Heart left ventricle (tissue), 16 donors: ENCODE measurements around the gene REEP1. TPM values are rescaled to one million over a fixed set of nuclear protein-coding genes. Genes with fewer than 3 reads are reported as not detected.
A peak's percentile ranks its signal among the peaks of the same experiment; 100 is the strongest.
"Not testable (repeated sequence)": the region's sequence is repeated elsewhere in the genome, so short reads cannot be mapped to it uniquely, and the experiment has no call there.

Source experiments
- ATAC-seq, 4 donors: fragments of 200-7000 bp; cut with Tn5 transposase; one replicate each; pipeline ENCODE4 v1.9.1; 2020 to 2022; ENCODE audit warnings: moderate library complexity in 4 of 4, mild to moderate bottlenecking in 3 of 4, moderate number of reproducible peaks in 1 of 4
- DNase-seq, 5 donors: peaks; one replicate each; pipeline ENCODE4 v3.0.0-alpha.2; 2020
- H3K27ac ChIP-seq, 12 donors: fragments of 200-600 bp; sonication (generic) in 4 of 12; one replicate each; pipeline versions ENCODE4 v1.5.0 to v1.8.0; 2016 to 2022; ENCODE audit warnings: mild to moderate bottlenecking in 2 of 12
- H3K27me3 ChIP-seq, 9 donors: fragments of 200-600 bp; sonication (generic) in 2 of 9; one replicate each; pipeline versions ENCODE4 v1.5.1 to v1.8.0; 2016 to 2022; ENCODE audit warnings: mild to moderate bottlenecking in 3 of 9
- H3K36me3 ChIP-seq, 9 donors: fragments of 200-600 bp; sonication (generic) in 2 of 9; one replicate each; pipeline versions ENCODE4 v1.5.0 to v1.8.0; 2018 to 2022; ENCODE audit warnings: mild to moderate bottlenecking in 2 of 9
- H3K4me1 ChIP-seq, 12 donors: fragments of 200-600 bp; sonication (generic) in 4 of 12; one replicate each; pipeline versions ENCODE4 v1.5.0 to v1.8.0; 2016 to 2022; ENCODE audit warnings: mild to moderate bottlenecking in 3 of 12
- H3K4me3 ChIP-seq, 12 donors: fragments of 200-600 bp; sonication (generic) in 4 of 12; one replicate each; pipeline versions ENCODE4 v1.5.0 to v1.8.0; 2017 to 2022; ENCODE audit warnings: mild to moderate bottlenecking in 9 of 12, moderate library complexity in 4 of 12
- H3K9me3 ChIP-seq, 12 donors: fragments of 200-600 bp; sonication (generic) in 4 of 12; one replicate each; pipeline versions ENCODE4 v1.5.0 to v1.8.0; 2016 to 2022; ENCODE audit warnings: mild to moderate bottlenecking in 1 of 12
- POLR2A ChIP-seq, 2 donors: fragments of 450-650 bp; IDR thresholded peaks; one replicate each; pipeline ENCODE4 v1.6.1; 2017; ENCODE audit warnings: antibody characterized with exemption in 2 of 2, mild to moderate bottlenecking in 2 of 2, moderate library complexity in 2 of 2
- WGBS, 4 donors: extraction: QIAGEN DNeasy Blood & Tissue Kit in 2 of 4; methylation state at CpG; one replicate each; pipeline versions ENCODE4 v1.1.5 to v1.1.7; 2013 to 2018; 5-methylcytosine and 5-hydroxymethylcytosine counted together
- intact Hi-C, 10 donors: fragments of 100-400 bp; cut with DNase I; formaldehyde crosslinking; loops; one replicate each; pipeline versions ENCODE4 v1.11.1 to v1.14.2; 2022
- polyA plus RNA-seq, 2 donors: library from polyadenylated mRNA; stranded (reverse); fragments of 200-250 nt; gene quantifications; one replicate each; pipeline ENCODE4 v1.2.3, GENCODE V29; 2013
- total RNA-seq, 9 donors: library from RNA; depleted of rRNA in 2 of 9; stranded (reverse); fragments of >200 nt in 2 of 9; fragmentation: NEBNext Ultra II Directional in 3 of 9; extraction: Animal tissue kit (Norgen Biotek cat#: 25700) in 3 of 9; gene quantifications; one replicate each; pipeline versions ENCODE4 v1.1.0 to v1.2.4, GENCODE V29; 2016 to 2023
- TF ChIP-seq, protein P1 (sequence below), 12 donors: fragments of 200-600 bp; sonication (generic) in 4 of 12; IDR thresholded peaks; one replicate each; pipeline versions ENCODE4 v1.5.0 to v1.8.0; 2018 to 2022; ENCODE audit warnings: antibody characterized with exemption in 12 of 12, mild to moderate bottlenecking in 5 of 12
- donor health status: ischemic (EF 13 %, LVEDD 7.1; RV severe dilation, severe dysfunction).
- donor health status: healthy with polysubstance abuse.
- donor health status: DM: no; HTN: yes; CAD: no.
- donor health status: DM: no; HTN: no; CAD: no.
- donor health status: ischemic (EF 25% LVEDD 6.9; RV normal size, moderate dysfunction).
- donor health status: ischemic (EF 25% LVEDD 5.7; RV mildly dilated, moderate dysfunction).
- donor health status: healthy.
- donor health status: DM: yes; HTN: yes; CAD: no.
- donor health status: ischemic (EF 35%, LVEDD 5.7; RV mildly dilated, moderate dysfunction).
- donor health status: nonischemic (EF 11% LVEDD 7.7; RV severe dilation, severe dysfunction).
- donor health status: DM: yes; HTN: yes; CAD: no.
- donor health status: PGD.
- donor health status: ischemic (EF 29% LVEDD 5.4; RV normal size, mild dysfunction).
- donor health status: nonischemic (EF 23%, LVEDD 6.1; RV moderate dilation, normal function).

REEP1 gene
- total and polyA plus RNA-seq, 11 donors: 13.6 to 43.4 (median 27.6) TPM

DNA sequence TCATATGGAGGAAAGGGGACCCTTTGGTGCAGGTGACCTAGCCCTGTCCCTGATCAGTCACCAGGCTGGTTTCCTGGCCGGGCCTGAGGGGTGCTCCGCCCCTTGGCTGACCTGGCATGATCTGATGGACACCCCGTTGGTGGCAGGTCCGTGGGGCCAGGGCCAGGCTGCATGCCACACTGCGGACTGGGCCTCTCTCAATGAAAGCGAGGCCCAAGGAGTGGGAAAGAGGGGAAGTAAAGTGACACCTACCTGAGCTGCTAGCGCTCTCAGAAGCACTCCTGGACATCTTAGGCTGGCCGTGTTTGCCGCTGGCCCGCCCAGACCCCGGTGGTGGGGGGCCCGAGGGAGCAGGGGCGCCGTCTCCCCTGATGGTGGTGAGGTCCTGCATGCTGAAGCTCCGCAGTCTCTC is 105.0 kb downstream of the REEP1 start:
- intact Hi-C loops: no loop called here
- Histone ChIP-seq H3K27ac (no peak overlapping the region), H3K4me3 (no peak overlapping the region), H3K27me3 (no peaks in the 10 kb centered on the region), H3K36me3 (peaks cover 0 to 5% (median 0%) of the 10 kb centered on the region in 9 donors), H3K9me3 (no peaks in the 10 kb centered on the region), H3K4me1 (peaks cover 0 to 21% (median 9%) of the 10 kb centered on the region in 12 donors)
- ATAC-seq (no peak), DNase-seq (no peak)
- TF ChIP-seq POLR2A (IDR thresholded peaks at IDR 0.05): no peak
- TF ChIP-seq, protein P1, sequence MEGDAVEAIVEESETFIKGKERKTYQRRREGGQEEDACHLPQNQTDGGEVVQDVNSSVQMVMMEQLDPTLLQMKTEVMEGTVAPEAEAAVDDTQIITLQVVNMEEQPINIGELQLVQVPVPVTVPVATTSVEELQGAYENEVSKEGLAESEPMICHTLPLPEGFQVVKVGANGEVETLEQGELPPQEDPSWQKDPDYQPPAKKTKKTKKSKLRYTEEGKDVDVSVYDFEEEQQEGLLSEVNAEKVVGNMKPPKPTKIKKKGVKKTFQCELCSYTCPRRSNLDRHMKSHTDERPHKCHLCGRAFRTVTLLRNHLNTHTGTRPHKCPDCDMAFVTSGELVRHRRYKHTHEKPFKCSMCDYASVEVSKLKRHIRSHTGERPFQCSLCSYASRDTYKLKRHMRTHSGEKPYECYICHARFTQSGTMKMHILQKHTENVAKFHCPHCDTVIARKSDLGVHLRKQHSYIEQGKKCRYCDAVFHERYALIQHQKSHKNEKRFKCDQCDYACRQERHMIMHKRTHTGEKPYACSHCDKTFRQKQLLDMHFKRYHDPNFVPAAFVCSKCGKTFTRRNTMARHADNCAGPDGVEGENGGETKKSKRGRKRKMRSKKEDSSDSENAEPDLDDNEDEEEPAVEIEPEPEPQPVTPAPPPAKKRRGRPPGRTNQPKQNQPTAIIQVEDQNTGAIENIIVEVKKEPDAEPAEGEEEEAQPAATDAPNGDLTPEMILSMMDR (IDR thresholded peaks at IDR 0.05): no peak
- WGBS, 4 donors: 87 to 90% (median 88%) methylated on average over 14 to 15 of the region's 15 CpGs

DNA sequence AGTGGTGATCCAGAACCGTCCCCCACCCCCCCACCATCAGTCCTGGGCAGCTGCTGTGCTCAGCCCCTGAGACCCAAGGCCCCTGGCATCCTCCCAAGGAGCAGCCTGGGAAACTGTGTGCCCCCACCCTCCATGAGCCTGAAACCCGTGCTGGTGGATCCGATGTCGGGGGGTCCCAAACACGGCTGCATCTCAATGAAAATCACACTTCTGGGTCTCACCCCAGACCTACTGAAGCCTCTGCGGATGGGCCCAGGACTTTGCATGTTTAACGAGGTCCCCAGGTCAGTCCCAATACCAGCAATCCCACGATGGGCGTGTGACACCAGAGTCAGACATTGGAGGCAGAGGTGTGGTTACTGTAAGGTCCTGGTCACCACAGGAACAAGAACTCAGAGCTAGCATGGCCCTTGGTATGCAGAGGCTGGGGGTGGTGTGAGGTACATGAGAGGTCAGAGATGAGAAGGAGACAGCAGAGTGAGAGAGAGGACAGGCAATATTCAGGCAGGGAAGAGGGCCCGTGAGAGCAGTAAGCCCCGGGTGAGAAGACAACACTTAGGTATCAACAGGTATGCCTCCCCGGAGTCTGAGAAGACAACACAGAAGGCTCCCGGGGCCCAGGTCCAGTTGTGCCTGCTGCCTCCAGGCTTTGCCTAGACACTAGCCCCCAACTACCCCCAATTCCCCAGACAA is 105.6 kb downstream of the REEP1 start:
- Histone ChIP-seq H3K27ac (no peak overlapping the region), H3K9me3 (no peaks in the 10 kb centered on the region), H3K27me3 (no peaks in the 10 kb centered on the region), H3K4me3 (no peak overlapping the region), H3K4me1 (peaks cover 0 to 22% (median 9%) of the 10 kb centered on the region in 12 donors), H3K36me3 (peaks cover 0 to 5% (median 0%) of the 10 kb centered on the region in 9 donors)
- TF ChIP-seq, protein P1 (IDR thresholded peaks at IDR 0.05): no peak
- no peak for TF ChIP-seq POLR2A (IDR thresholded peaks at IDR 0.05)
- peak in 1 of 5 donors; percentile 5 for DNase-seq
- ATAC-seq: no peak
- intact Hi-C loops: no loop called here
- 81 to 89% (median 87%) methylated on average over 10 to 13 of the region's 13 CpGs for WGBS, 4 donors

DNA sequence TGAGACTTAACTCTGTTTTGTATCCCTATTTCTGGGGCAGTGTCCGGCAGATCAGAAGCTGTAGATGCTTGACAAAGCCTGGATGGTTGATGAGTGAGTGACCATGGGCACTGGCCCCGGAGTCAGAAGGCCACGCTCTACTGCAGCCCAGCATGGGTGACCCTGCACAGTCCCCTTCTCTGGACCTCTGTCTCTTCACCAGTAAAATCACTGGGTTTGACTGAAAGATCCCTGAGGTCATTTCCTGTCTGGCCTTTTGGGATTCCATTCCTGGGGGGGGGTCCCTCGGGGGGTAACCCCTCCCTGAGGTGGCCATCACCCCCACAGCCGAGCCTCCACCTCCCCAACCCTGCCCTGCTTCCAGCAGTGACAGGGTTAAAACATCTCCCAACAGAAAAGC is 106.5 kb downstream of the REEP1 start:
- Histone ChIP-seq H3K4me3 (no peak overlapping the region), H3K27ac (no peak overlapping the region), H3K27me3 (no peaks in the 10 kb centered on the region), H3K9me3 (no peaks in the 10 kb centered on the region), H3K36me3 (peaks cover 0 to 5% (median 0%) of the 10 kb centered on the region in 9 donors), H3K4me1 (peaks cover 0 to 27% (median 9%) of the 10 kb centered on the region in 12 donors)
- no peak for TF ChIP-seq POLR2A (IDR thresholded peaks at IDR 0.05)
- TF ChIP-seq, protein P1 (IDR thresholded peaks at IDR 0.05): no peak
- intact Hi-C loops: no loop called here
- WGBS, 4 donors: 72 to 75% (median 74%) methylated on average over 5 of the region's 5 CpGs
- DNase-seq (no peak), ATAC-seq (no peak)

DNA sequence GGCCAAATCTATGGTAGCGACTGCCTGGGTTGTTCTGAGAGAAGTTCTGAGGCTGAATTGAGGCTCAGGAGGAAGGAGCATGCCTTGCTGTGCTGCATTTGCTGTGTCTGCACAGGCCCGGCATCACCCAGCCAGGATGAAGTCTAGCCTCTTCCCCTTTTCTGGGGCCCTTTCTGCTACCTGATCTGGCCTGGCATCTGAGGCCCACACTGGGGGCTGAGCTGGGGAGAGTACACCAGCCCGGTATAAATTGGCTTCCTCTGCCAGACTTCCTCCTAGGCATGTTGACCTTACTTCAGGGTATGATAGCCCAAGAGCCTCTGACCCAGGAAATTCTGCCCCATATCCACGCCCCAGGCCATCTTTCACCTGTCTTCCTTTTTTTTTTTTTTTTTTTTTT is 108.2 kb downstream of the REEP1 start:
- DNase-seq: no peak
- Histone ChIP-seq H3K4me3 (no peak overlapping the region), H3K9me3 (no peaks in the 10 kb centered on the region), H3K4me1 (peaks cover 6 to 30% (median 17%) of the 10 kb centered on the region in 12 donors), H3K27me3 (no peaks in the 10 kb centered on the region), H3K27ac (no peak overlapping the region), H3K36me3 (peaks cover 0 to 5% (median 0%) of the 10 kb centered on the region in 9 donors)
- intact Hi-C loops: loop anchor here in 2 of 10 donors (10.0 kb wide), 2 partner anchors 56 to 216 kb away; partner anchors contain the start of gene KDM3A (in 1 of the 2)
- 61 to 79% (median 70%) methylated on average over 4 of the region's 4 CpGs for WGBS, 4 donors
- ATAC-seq: no peak
- TF ChIP-seq, protein P1 (IDR thresholded peaks at IDR 0.05): no peak
- no peak for TF ChIP-seq POLR2A (IDR thresholded peaks at IDR 0.05)

DNA sequence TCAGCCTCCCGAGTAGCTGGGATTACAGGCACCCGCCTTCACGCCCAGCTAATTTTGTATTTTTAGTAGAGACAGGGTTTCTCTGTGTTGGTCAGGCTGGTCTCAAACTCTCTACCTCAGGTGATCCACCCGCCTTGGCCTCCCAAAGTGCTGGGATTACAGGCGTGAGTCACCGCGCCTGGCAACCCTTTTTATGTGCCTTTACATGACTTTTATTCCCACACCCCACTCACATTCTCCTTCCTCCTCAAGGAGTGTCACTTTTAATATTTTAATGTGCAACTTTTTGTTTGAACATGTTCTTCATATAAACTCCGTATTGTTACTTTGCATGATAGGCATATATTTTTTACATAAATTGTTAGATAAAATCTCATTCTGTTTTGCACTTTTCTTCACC is 108.9 kb downstream of the REEP1 start:
- intact Hi-C loops: loop anchor here in 2 of 10 donors (10.0 kb wide), 2 partner anchors 56 to 216 kb away; partner anchors contain the start of gene KDM3A (in 1 of the 2)
- H3K4me3 ChIP-seq, DNase-seq, H3K9me3 ChIP-seq, H3K27ac ChIP-seq, H3K36me3 ChIP-seq, H3K27me3 ChIP-seq, ATAC-seq: not testable (repeated sequence)
- 94 to 97% (median 96%) methylated on average over 8 of the region's 8 CpGs for WGBS, 4 donors
- H3K4me1 ChIP-seq: peaks cover 6 to 36% (median 21%) of the 10 kb centered on the region in 12 donors
